Central memory CD4-positive, alpha-beta T cell (primary cell): Measurements from ENCODE around the gene DGKA.
"Not testable (repeated sequence)": the region's sequence is repeated elsewhere in the genome, so short reads cannot be mapped to it uniquely, and the experiment has no call there.

Source experiments
- DNase-seq: peaks from one replicate; pipeline ENCODE4 v3.0.0; 2022

The DGKA gene

GRCh38 chr12:55969356-55969755 is 38.4 kb downstream of the DGKA start:
- no peak for DNase-seq

GRCh38 chr12:55970775-55971174 is 39.8 kb downstream of the DGKA start:
- no peak for DNase-seq

GRCh38 chr12:55972042-55972441 is 41.1 kb downstream of the DGKA start:
- DNase-seq: no peak

DNA sequence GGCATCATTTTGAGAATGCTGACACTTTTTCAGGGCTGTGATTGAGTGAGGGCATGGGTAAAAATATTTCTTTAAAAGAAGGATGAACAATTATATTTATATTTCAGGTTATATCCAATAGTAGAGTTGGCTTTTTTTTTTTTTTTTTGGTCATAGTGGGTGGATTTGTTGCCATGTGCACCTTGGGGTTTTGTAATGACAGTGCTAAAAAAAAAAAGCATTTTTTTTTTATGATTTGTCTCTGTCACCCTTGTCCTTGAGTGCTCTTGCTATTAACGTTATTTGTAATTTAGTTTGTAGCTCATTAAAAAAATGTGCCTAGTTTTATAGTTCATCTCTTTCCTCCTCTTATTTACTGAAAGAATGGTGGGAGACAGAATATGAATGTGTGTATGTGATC is 41.5 kb downstream of the DGKA start:
- DNase-seq: no peak

DNA sequence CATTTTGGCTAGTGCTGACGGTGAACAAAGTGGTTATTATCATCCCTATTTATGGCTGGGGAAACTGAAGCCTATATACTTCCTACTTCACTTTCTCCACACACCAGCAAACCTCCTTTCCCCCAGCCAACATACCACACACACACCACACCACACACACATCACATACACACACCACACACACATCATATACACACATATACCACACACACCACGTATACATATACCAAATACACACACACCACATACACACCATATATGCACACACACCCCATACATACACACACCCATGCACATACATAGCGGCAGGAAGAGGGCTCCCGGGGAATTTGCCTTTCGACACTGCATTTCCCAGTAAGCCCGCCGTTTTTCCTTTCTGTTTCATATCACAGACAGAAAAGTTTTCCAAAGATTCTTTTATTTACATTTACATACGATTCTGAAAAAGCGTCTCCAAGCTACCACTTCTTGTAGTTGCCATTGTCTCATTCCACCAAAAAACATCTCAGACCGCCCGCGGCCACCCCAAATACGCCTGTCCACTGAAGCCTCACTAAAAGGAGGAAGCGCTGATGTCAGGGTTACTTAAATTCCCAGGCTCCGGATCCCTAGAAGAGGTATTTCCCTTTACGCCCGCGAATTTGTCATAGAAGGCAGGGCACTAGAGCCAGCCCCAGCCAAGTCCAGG is 42.1 kb downstream of the DGKA start:
- DNase-seq: no peak

DNA sequence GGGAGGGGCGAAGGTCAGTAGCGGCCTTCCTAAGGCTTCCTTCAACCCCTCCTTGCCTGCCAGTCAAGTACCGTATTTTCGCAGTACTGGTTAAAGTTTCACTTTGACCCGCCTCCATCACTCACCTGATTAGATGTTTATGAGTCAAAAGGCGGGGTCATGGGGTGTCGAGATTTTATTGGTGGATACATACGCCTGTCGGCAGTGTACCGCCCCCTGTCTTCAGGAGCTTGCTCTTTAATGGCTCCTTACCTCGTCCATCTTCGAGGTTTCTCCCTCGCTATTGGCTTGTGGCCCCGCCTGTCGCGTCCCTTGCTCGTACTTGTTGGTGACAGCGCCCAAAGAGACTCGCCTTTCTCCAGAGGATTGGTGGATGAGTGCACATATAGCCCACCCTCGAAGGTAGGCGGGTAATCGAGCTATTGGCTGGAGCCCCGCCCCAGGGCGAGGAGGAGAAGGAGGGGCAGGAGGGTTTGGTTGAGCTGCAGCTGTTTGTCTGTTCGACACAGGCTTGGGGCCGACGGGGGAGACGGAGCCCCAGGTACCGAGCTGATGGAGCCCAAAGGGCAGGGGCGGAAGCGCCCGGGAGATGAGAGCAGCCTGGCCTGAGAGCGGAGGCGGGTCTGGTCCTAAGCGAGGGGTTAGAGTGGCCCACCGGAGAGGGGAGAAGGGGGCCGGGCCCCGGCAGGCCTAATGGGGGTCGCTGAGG is 42.8 kb downstream of the DGKA start, which contains the start of gene RAB5B:
RAB5B (plus strand) TSS at position 480 of the 709 bp plus-strand sequence. CDS start 12,883 bp downstream, outside the sequence.
- DNase-seq: peak; percentile 99

- DNase-seq: peak; percentile 5
Measured at GRCh38 chr12:55974308-55974730, 43.4 kb downstream of the DGKA start.

GRCh38 chr12:55978393-55978792 is 47.4 kb downstream of the DGKA start:
- no peak for DNase-seq

- DNase-seq: no peak
Measured at GRCh38 chr12:55979069-55979468, 48.1 kb downstream of the DGKA start.

DNA sequence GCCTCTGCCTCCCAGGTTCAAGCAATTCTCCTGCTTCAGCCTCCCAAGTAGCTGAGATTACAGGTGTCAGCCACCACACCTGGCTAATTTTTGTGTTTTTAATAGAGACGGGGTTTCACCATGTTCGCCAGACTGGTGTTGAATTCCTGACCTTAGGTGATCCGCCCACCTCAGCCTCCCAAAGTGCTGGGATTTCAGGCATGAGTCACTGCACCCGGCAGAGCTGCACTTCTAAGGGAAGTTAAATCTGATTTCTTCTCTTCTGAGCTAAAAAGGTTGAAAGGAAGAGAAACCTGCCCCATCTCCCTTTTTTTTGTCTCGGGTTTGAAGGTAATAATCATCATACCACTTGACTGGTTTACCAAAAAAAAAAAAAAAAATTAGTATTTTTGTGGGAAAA is 50.9 kb downstream of the DGKA start:
- not testable (repeated sequence) for DNase-seq

- no peak for DNase-seq
Measured at GRCh38 chr12:55982319-55982936, 51.5 kb downstream of the DGKA start.

DNA sequence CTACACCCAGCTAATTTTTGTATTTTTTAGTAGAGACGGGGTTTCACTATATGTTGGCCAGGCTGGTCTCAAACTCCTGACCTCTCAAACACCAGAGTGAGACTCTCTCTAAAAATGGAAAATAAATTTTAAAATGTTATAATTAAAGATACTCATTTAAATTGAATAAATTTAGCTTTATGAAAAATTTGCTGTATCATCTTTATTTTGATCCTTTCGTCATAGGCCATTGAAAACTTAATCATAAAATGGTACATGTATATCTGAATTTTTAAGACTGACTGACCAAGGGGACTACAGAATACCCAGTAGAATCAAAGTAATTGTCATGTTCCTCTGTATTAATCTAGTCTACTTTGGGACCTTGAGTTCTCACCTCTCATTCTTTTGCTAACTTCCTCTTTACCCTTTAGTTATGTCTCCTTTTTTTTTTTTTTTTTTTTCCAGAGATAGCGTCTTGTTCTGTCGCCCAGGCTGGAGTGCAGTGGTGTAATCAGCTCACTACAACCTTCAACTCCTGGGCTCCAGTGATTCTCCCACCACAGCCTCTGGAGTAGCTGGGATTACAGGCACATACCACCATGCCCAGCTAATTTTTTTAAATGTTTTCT is 52.4 kb downstream of the DGKA start:
- no peak for DNase-seq

DNA sequence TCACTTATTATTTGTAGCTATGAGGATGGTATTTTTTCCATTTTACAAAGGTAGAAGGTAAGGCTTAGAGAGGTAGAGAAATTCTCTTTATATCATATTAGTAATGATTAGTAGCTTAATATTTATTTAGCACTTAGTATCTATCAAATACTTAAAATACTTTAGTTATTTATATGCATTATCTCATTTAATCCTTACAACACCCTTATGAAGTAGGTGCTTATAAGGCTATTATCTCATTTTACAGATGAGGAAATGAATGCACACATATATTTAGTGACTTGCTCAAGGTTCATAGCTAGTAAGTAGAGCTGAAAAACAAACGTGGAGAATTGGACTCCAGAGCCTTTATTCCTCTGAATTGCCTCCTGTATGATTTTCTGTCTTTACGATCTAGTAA is 53.9 kb downstream of the DGKA start:
- DNase-seq: no peak

DNA sequence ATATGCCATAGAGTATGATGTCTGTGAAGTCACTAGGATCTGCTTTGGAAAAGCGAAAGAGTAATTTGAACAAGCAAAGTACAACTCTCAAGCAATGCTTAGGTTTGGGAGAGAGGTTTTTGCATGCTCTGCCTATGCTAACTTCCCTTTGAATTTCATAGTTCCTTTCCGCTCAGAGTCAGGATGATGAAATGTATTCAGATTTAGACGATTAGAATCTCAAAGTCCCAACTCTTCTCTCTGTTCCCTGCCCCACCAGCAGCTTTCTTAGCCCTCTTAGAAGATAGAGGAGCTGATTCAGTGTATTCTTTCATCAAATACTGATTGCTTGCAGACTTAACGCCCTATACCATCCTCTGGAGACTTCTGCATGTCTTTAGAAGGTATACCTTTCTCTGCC is 54.4 kb downstream of the DGKA start:
- DNase-seq: no peak

- DNase-seq: not testable (repeated sequence)
Measured at GRCh38 chr12:55985976-55986375, 55.0 kb downstream of the DGKA start.

- DNase-seq: no peak
Measured at GRCh38 chr12:55991110-55991509, 60.1 kb downstream of the DGKA start.

DNA sequence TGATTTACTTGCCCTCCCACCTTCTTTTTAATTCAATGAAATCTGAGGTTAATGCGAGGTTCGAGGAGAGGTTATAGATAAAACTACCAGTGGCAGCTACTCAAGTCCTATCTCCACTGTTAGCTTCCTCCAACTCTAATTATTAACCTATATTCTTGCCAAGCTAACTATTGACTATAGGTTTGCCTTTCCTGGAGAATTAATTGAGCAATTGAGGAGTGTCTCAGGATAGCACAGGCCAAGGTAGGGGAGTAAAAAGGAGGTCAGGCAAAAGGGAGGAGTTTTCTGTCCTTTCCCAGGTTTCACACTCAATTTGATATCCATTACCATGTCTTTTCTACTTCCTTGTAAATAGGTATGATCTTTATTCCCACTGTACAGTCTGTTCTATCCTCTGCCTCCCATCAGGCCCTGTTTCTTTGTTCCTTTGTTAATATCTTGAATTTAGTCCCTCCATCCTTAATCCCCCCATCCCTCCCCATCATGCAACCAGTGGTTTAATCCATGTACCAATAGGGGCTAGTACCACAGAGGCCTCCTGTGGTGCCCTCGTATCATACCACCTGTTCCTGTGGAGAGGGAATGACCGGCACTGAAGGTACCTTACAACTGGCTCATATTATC is 62.4 kb downstream of the DGKA start:
- DNase-seq: no peak

- no peak for DNase-seq
Measured at GRCh38 chr12:55995366-55995765, 64.4 kb downstream of the DGKA start.

DNA sequence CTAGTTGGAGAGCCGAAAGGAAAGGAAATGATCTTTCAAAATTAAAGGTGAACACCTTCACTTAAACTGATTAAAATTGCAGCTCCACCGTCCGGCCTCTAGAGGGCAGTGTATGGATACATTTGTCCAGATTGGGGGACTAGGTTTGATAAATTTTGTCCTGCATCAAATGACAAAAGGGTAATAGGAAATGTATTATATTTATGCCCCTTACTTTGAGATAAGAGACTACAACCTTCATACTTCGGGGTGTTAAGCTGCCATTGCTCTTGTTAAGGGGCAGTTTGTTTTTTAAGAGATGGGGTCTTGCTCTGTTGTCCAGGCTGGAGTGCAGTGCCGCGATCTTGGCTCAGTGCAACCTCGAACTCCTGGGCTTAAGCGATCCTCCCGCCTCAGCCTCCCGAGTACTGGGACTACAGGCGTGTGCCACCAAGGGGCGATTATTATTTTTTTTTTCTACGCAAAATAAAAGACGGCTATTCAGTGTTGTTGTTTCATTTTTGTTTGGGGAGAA is 65.3 kb downstream of the DGKA start:
- peak; percentile 66 for DNase-seq

DNA sequence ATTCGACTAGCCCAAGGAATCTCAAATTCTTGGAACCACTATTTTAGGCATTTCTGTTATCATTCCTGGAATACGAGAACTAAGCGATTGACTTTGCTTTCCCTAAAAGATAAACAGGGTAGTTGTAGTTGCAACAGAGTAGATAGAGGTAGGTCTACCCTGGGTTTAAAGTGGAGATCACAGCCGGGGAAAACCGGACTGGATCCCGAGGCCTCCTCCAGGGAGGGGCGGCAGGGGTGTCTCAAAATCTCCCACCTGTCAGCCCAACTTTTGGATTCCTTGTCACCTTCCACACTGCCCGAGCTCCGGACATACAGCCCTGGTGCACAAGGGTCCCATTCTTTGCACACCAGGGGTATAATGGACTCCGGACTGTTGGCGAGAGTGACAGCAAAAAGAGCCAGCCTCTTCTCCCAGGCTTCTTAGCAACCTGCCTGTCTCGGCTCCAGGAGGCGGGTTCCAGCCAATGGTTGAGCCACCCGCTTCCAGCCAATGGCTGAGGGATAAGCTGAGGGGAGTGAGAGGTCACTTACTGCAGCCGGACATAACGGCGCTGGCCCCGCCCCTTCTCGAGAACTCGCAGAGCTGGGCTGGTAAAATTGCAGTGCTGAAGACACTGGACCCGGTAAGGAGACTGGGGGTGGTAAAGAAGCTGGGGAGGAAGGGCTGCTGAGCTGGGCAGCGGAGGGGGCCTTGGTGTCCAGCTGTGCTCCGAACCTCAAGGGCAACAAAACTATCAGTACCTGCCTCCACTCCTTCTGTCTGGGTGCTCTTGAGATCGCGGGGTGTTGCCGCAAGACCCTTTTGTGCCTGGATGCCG is 66.0 kb downstream of the DGKA start, which contains the start of gene SUOX:
SUOX (plus strand) TSS at position 562 of the 820 bp plus-strand sequence. CDS start 4,946 bp downstream, outside the sequence.
- no peak for DNase-seq

DNA sequence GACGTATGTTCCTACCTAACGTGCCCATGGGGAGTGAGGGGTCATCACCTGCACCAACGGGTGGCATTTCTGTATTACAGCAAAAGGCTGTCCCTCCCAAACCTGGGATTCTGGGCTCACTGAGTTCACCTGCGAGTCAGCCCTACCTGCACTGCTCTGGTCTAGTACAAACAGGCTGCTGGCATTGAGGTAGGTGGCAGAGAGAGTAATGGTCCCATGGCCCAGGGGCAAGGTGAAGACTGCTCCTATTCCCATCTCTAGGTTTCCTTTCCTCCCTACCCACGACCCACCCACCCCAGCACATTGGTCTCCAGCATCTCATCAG is 66.5 kb downstream of the DGKA start:
- no peak for DNase-seq

GRCh38 chr12:55999522-55999921 is 68.6 kb downstream of the DGKA start:
- not testable (repeated sequence) for DNase-seq
